ENCODE data around the gene PRELP.

DNA sequence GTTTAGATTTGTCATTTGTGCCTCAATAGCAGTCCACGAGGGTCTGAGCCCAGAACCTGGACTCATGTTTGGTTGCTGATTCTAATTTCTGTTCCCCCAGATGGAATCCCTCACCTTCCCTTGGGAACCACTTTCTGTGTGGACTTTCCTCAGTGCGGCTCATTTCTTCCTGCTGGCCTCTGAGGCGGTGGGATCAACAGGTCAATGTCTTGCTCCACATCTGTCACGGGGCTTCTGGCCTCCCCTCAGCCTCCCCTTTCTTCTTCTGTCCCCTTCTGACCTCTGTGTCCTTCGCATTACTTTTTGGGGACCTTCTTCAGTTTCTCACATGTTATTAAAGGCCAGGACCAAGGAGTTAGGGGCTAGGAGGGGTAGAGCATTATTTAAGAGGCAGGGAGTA lies 49.2 kb upstream of the PRELP start:
- TF ChIP-seq, protein P1, sequence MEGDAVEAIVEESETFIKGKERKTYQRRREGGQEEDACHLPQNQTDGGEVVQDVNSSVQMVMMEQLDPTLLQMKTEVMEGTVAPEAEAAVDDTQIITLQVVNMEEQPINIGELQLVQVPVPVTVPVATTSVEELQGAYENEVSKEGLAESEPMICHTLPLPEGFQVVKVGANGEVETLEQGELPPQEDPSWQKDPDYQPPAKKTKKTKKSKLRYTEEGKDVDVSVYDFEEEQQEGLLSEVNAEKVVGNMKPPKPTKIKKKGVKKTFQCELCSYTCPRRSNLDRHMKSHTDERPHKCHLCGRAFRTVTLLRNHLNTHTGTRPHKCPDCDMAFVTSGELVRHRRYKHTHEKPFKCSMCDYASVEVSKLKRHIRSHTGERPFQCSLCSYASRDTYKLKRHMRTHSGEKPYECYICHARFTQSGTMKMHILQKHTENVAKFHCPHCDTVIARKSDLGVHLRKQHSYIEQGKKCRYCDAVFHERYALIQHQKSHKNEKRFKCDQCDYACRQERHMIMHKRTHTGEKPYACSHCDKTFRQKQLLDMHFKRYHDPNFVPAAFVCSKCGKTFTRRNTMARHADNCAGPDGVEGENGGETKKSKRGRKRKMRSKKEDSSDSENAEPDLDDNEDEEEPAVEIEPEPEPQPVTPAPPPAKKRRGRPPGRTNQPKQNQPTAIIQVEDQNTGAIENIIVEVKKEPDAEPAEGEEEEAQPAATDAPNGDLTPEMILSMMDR (IDR thresholded peaks at IDR 0.05; ENCODE audit: control extremely low read depth in 1 of 3, insufficient read depth in 1 of 3, low read depth in 1 of 3, low read length in 3 of 3), result no peak
- TF ChIP-seq ASH2L (IDR thresholded peaks at IDR 0.05; ENCODE audit: low read length) (no peak), SIX5 (IDR thresholded peaks at IDR 0.05; ENCODE audit: low read depth, low read length) (no peak), SP1 (IDR thresholded peaks at IDR 0.05; ENCODE audit: low read depth, low read length) (no peak), POLR2A (IDR thresholded peaks at IDR 0.05; ENCODE audit: control extremely low read depth in 1 of 2, low read depth in 2 of 2, low read length in 2 of 2) (no peak)
